Measurements from ENCODE around the gene ELMO1.

Gene ELMO1

DNA sequence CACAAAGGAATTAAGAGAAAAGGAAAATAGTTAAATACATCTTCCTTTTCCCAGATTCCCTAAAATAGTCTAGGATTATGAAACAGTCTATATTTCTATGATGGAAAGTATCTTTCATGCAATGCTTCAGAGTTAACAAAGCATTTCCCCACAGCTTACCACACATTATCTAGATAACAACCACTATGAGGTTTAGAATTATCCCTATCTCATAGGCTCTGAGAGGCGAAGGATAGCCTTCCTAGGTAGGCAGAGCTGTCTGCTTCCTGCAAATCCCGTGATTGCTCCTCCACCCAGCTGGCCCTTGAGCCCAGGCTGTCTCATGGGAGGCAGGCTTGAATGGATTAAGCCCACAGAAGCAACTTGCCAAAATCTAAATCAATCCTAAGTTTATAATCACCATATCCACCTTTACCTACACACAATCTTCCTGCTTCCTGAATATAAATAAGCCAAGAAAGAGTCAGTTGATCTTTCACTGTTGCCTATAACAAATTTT lies 402.9 kb downstream of the ELMO1 start:
- H3K4me3 ChIP-seq (ENCODE audit: low read depth, low read length) = no peak overlapping the region
- POLR2A ChIA-PET = no interaction called here
- no peak for DNase-seq (ENCODE audit: low read depth, low spot score)
- TF ChIP-seq, protein P1, sequence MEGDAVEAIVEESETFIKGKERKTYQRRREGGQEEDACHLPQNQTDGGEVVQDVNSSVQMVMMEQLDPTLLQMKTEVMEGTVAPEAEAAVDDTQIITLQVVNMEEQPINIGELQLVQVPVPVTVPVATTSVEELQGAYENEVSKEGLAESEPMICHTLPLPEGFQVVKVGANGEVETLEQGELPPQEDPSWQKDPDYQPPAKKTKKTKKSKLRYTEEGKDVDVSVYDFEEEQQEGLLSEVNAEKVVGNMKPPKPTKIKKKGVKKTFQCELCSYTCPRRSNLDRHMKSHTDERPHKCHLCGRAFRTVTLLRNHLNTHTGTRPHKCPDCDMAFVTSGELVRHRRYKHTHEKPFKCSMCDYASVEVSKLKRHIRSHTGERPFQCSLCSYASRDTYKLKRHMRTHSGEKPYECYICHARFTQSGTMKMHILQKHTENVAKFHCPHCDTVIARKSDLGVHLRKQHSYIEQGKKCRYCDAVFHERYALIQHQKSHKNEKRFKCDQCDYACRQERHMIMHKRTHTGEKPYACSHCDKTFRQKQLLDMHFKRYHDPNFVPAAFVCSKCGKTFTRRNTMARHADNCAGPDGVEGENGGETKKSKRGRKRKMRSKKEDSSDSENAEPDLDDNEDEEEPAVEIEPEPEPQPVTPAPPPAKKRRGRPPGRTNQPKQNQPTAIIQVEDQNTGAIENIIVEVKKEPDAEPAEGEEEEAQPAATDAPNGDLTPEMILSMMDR (IDR thresholded peaks at IDR 0.05; ENCODE audit: insufficient read depth, low read length, missing control alignments) = no peak
- CTCF ChIA-PET = interaction anchor here (0.8 kb wide), 1 partner anchor 137 kb away, joined by 3 read pairs; no protein-coding TSS in a partner anchor

DNA sequence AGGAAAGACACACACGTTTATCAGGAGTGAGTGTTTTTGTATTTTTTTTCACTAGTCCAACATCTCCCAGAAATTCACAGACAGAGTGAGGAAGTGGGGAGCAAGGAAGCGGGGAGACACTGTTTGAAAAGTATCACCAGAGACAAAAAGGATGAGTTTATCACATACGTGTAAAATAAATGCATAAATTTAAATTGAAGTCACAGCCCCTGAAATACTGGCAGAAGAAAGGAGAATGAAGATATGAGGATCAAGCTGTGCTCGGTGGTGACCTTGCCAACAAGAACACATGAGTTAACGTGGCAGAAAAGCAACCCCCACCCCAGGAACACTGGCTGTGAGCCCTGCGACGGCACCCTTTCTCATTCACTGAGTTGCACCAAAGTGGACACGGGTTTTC lies 407.2 kb downstream of the ELMO1 start:
- TF ChIP-seq, protein P1 (IDR thresholded peaks at IDR 0.05; ENCODE audit: insufficient read depth, low read length, missing control alignments) = no peak
- no peak overlapping the region for H3K4me3 ChIP-seq (ENCODE audit: low read depth, low read length)
- ChIA-PET CTCF (no interaction called here), POLR2A (no interaction called here)
- DNase-seq (ENCODE audit: low read depth, low spot score) = no peak

DNA sequence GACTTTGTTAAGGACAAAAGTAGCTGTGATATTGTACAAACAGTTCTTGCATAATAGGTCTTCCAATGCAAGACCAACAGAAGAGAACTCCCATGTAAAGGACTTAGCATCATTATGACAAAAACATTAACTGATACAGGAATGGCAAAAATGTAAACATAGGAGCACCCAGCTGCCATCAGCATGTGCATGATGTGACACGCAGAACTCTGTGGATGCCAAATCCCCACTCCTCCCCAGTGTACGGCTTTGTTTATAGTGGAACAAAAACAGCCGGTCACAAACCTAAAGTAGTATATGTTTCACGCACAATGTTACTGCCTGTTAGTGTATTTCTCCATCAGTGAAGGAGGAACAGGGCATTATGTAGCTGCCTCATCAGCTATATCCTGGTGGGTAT lies 408.3 kb downstream of the ELMO1 start:
- TF ChIP-seq, protein P1 (IDR thresholded peaks at IDR 0.05; ENCODE audit: insufficient read depth, low read length, missing control alignments) = no peak
- H3K4me3 ChIP-seq (ENCODE audit: low read depth, low read length) = no peak overlapping the region
- ChIA-PET POLR2A (no interaction called here), CTCF (interaction anchor here (1.5 kb wide), 1 partner anchor 54 kb away, joined by 4 read pairs; no protein-coding TSS in a partner anchor)
- DNase-seq (ENCODE audit: low read depth, low spot score) = no peak

DNA sequence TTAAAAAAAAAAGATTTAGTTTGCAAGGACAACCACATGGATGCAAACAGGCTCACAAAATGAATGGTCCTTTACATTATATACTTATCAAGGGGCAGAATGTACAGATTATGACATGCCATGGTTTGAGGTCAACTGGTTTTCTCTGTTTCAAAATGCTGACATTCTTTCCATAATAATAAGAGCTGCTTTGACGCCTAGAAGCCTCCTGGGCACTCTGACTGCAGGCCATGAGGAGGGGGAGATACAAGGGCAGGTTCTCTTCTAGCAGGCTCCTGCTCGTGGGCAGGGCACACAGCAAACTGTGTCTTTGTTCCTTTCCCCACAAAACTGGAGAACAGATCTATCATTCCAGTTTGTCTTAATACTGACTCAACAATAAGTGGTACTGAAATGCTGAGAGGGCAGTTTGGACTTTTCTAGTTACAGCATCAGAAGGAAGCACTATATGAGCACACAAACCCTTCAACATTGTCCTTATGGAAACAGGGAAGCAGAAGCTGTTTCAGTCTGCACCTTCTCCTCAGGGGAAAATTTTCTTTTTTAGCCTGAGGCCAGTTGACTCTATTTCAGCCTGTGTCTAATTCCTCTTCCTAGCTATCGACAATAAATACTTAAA lies 409.4 kb downstream of the ELMO1 start:
- DNase-seq (ENCODE audit: low read depth, low spot score) = no peak
- POLR2A ChIA-PET = no interaction called here
- no peak overlapping the region for H3K4me3 ChIP-seq (ENCODE audit: low read depth, low read length)
- TF ChIP-seq, protein P1 (IDR thresholded peaks at IDR 0.05; ENCODE audit: insufficient read depth, low read length, missing control alignments) = no peak
- CTCF ChIA-PET = no interaction called here

DNA sequence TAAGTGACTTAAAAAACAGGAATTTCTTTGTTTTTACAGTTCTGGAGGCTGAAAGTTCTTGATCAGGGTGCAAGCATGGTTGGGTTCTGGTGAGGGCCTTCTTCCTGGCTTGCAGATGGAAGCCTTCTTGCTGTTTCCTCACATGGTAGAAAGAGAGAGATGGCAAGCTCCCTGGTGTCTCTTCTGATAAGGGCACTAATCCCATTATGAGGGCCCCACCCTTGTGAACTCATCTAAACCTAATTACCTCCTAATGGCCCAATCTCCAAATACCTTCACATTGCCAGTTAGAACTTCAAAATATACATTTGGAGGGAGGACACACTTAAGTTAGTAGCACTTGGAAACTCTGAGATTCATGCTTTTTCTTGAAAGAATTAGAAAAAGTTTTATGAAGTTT lies 410.0 kb downstream of the ELMO1 start:
- TF ChIP-seq, protein P1 (IDR thresholded peaks at IDR 0.05; ENCODE audit: insufficient read depth, low read length, missing control alignments) = no peak
- DNase-seq (ENCODE audit: low read depth, low spot score) = no peak
- no peak overlapping the region for H3K4me3 ChIP-seq (ENCODE audit: low read depth, low read length)
- CTCF ChIA-PET = no interaction called here
- POLR2A ChIA-PET = no interaction called here

DNA sequence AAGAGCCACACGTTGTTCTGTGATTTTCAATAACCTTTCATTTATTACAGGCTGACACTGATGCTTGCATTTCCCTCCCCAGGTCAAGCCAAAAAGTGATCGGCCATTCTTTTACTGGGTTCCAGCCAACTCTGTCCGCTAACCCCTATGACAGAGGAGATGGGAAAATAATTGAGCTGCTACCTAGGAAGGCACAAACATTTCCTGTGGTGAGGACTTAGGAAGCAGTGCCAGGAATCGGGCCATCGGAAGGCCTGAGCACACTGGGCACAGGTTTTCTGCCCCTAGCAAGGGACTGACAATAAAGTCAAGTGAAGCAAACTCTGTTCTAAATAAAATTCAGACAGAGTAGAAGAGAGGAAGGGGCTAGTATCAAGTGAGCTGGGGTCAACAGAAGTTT lies 411.4 kb downstream of the ELMO1 start:
- ChIA-PET POLR2A (no interaction called here), CTCF (interaction anchor here (0.9 kb wide), 1 partner anchor 145 kb away, joined by 3 read pairs; no protein-coding TSS in a partner anchor)
- TF ChIP-seq, protein P1 (IDR thresholded peaks at IDR 0.05; ENCODE audit: insufficient read depth, low read length, missing control alignments) = no peak
- H3K4me3 ChIP-seq (ENCODE audit: low read depth, low read length) = no peak overlapping the region
- no peak for DNase-seq (ENCODE audit: low read depth, low spot score)
